Thymus (tissue), 11 donors: ENCODE measurements around the gene LRWD1. TPM values are rescaled to one million over a fixed set of nuclear protein-coding genes. Genes with fewer than 3 reads are reported as not detected.
"Not testable (repeated sequence)": the region's sequence is repeated elsewhere in the genome, so short reads cannot be mapped to it uniquely, and the experiment has no call there.

Experiments
- DNase-seq, 9 donors: peaks; one replicate each; pipeline ENCODE4 v3.0.0-alpha.2; 2013; ENCODE audit warnings: low spot score in 9 of 9, low read depth in 6 of 9, missing footprints in 1 of 9
- H3K27ac ChIP-seq, 2 donors: one replicate each; pipeline ENCODE4 v1.5.1; 2013; ENCODE audit warnings: control low read depth in 1 of 2, low read depth in 1 of 2, low read length in 1 of 2, mild to moderate bottlenecking in 1 of 2, moderate library complexity in 1 of 2
- H3K27me3 ChIP-seq, 2 donors: one replicate each; pipeline ENCODE4 v1.5.1; 2013; ENCODE audit warnings: low read length in 1 of 2; ENCODE audit not compliant: control insufficient read depth in 2 of 2, insufficient read depth in 1 of 2
- H3K36me3 ChIP-seq, 2 donors: one replicate each; pipeline ENCODE4 v1.5.1; 2013; ENCODE audit warnings: low read length in 1 of 2, mild to moderate bottlenecking in 1 of 2, moderate library complexity in 1 of 2; ENCODE audit not compliant: control insufficient read depth in 2 of 2, insufficient read depth in 2 of 2
- H3K4me1 ChIP-seq, 2 donors: one replicate each; pipeline ENCODE4 v1.5.1; 2013; ENCODE audit warnings: low read length in 2 of 2; ENCODE audit not compliant: control insufficient read depth in 2 of 2, insufficient read depth in 2 of 2
- H3K4me3 ChIP-seq, 2 donors: one replicate each; pipeline ENCODE4 v1.5.1; 2013; ENCODE audit warnings: low read length in 2 of 2, control low read depth in 1 of 2, mild to moderate bottlenecking in 1 of 2
- H3K9me3 ChIP-seq, 2 donors: one replicate each; pipeline ENCODE4 v1.5.1; 2013; ENCODE audit warnings: low read length in 1 of 2, mild to moderate bottlenecking in 1 of 2; ENCODE audit not compliant: control insufficient read depth in 2 of 2, insufficient read depth in 1 of 2
- WGBS: extraction: QIAGEN DNeasy Blood & Tissue Kit; methylation state at CpG from one replicate; pipeline ENCODE4 v1.1.7; 2013; 5-methylcytosine and 5-hydroxymethylcytosine counted together
- polyA plus RNA-seq: library from polyadenylated mRNA; stranded (reverse); fragments of 200-250 nt; gene quantifications from one replicate; pipeline ENCODE4 v1.2.3, GENCODE V29; 2013
- total RNA-seq: library from RNA; stranded (reverse); fragments of 120-200 nt; gene quantifications from one replicate; pipeline ENCODE4 v1.2.4, GENCODE V29; 2013
- donor health status: healthy.

Gene LRWD1
- total and polyA plus RNA-seq, 2 donors: 16.2 to 19.9 TPM

DNA sequence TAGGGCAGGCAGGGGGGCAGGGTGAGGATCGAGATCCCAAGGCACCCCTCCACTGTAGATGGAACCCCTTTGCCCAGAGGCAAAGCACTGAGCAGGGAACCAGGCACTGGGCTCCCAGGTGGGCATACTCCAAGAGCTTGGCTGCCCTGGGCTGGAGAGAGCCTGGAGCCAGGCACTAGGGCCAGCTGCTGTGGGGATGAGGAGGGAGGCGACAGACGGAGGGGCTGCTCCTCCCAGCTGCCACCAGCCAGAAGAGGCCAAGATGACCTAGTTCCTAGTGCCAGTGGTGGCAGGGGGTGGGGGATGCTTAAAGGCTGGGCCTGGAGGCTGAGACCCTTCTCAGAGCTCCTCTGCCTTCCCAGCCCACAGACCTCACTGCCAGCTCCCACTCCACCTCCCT, 51.1 kb downstream of the LRWD1 start:
- H3K27ac ChIP-seq, H3K36me3 ChIP-seq, H3K9me3 ChIP-seq, H3K4me3 ChIP-seq, H3K27me3 ChIP-seq, H3K4me1 ChIP-seq, DNase-seq: not testable (repeated sequence)
- no CpG with 5 or more reads among the region's 3 CpGs for WGBS

DNA sequence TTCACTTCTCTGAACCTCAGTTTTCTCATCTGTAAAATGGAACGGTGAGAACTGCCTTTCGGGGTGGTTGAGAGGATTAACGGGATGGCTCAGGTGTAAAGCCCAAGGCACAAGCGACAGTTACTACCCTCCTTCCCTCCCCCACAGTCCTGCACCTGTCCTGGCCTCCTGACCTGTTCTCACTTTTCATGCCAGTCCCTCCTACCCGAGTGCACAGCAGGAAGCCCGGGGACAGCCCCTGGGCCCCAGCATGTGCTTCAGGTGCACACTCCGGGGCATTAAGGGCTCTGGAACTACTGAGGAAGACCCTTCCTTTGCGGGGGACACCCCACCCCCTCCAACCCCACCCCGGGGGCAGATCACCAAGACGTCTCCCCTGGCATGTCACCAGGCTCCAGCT, 52.2 kb downstream of the LRWD1 start:
- H3K27ac ChIP-seq, H3K27me3 ChIP-seq, H3K4me1 ChIP-seq, DNase-seq, H3K36me3 ChIP-seq, H3K9me3 ChIP-seq, H3K4me3 ChIP-seq: not testable (repeated sequence)
- no CpG with 5 or more reads among the region's 10 CpGs for WGBS

DNA sequence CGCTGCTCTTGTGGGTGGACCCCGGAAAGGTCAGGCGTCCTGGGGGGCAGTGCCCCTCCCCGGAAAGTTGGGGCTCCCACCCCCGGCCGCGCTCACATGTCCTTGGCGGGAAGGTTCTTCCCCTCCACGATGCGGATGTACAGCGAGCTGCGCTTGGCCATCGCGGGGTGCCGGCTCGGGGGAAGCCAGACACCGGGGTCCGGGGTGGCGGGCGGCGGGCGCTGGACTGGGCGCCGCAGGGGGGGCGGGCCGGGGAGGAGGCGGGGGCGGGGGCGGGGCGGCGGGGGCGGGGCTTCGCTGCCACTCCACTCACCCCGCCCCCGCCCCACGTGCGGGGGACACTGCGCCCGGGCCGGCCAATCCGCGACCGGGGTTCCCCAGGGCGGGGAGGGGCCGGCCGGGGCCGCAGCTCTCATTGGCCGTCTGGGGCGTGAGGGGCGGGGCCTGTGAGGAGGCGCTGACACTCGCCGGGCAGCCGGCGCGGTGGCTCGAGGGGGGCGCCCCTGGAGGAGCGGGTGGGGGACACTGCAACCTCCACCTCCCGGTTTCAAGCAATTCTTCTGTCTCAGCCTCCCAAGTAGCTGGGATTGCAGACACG, 52.9 kb downstream of the LRWD1 start, which contains the start of gene RASA4B:
TSS of gene RASA4B (minus strand) at position 228 of the 598 bp plus-strand sequence. CDS start at position 161, 67 bp downstream.
- H3K27me3 ChIP-seq, H3K27ac ChIP-seq, DNase-seq, H3K9me3 ChIP-seq, H3K36me3 ChIP-seq, H3K4me3 ChIP-seq, H3K4me1 ChIP-seq: not testable (repeated sequence)
- under 1% methylated on average over 13 of the region's 61 CpGs for WGBS

DNA sequence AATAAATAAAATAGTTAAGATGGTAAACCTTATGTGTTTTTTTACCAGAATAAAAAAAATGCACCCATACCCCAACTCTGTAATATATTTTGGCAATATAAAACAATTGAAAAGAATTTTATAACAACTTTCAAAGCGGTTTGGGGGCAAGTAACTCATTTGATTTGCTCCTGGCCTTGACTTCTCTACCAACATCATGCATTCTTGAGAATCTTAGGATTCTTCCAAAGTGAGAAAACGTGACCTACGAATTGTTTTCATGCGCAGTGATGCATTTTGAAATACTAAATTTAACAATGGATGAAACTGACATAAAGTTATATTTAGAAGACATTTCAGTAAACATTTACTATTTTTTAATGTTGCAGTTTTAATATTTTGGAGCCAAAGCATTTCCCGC, 56.0 kb downstream of the LRWD1 start:
- DNase-seq, H3K4me1 ChIP-seq, H3K27me3 ChIP-seq, H3K9me3 ChIP-seq, H3K36me3 ChIP-seq, H3K4me3 ChIP-seq, H3K27ac ChIP-seq: not testable (repeated sequence)
- 99% methylated on average over 4 of the region's 5 CpGs for WGBS

Other genes with a start within 250 kb of the LRWD1 start
- gene SH2B2, start 178.1 kb upstream of the LRWD1 start, total RNA-seq: 0.76 TPM
- gene SH2B2, start 178.1 kb upstream of the LRWD1 start, polyA plus RNA-seq: 3.9 TPM
- gene SPDYE6, start 108.5 kb upstream of the LRWD1 start, total RNA-seq: not detected
- gene SPDYE6, start 108.5 kb upstream of the LRWD1 start, polyA plus RNA-seq: 0.16 TPM
- gene PRKRIP1, start 68.6 kb upstream of the LRWD1 start, total RNA-seq: 19.4 TPM
- gene PRKRIP1, start 68.6 kb upstream of the LRWD1 start, polyA plus RNA-seq: 54.4 TPM
- 13.6 TPM for gene ORAI2, start 31.4 kb upstream of the LRWD1 start, total RNA-seq
- gene ORAI2, start 31.4 kb upstream of the LRWD1 start, polyA plus RNA-seq: 11.6 TPM
- gene ALKBH4, start 121 bp upstream of the LRWD1 start, total RNA-seq: 10.0 TPM
- gene ALKBH4, start 121 bp upstream of the LRWD1 start, polyA plus RNA-seq: 11.4 TPM
- gene POLR2J, start 13.9 kb downstream of the LRWD1 start, total RNA-seq: 76.0 TPM
- 67.1 TPM for gene POLR2J, start 13.9 kb downstream of the LRWD1 start, polyA plus RNA-seq
- 7.2 TPM for gene RASA4B, start 52.8 kb downstream of the LRWD1 start, total RNA-seq
- gene RASA4B, start 52.8 kb downstream of the LRWD1 start, polyA plus RNA-seq: 14.7 TPM
- gene UPK3BL2, start 78.7 kb downstream of the LRWD1 start, total RNA-seq: 2.8 TPM
- gene UPK3BL2, start 78.7 kb downstream of the LRWD1 start, polyA plus RNA-seq: 28.2 TPM
- gene SPDYE2, start 86.2 kb downstream of the LRWD1 start, total RNA-seq: 0.05 TPM
- gene SPDYE2, start 86.2 kb downstream of the LRWD1 start, polyA plus RNA-seq: 0.05 TPM
- gene POLR2J3, start 107.6 kb downstream of the LRWD1 start, total RNA-seq: 26.3 TPM
- gene POLR2J3, start 107.6 kb downstream of the LRWD1 start, polyA plus RNA-seq: 75.2 TPM
- 13.6 TPM for gene RASA4, start 151.8 kb downstream of the LRWD1 start, total RNA-seq
- 42.3 TPM for gene RASA4, start 151.8 kb downstream of the LRWD1 start, polyA plus RNA-seq
- gene UPK3BL1, start 177.8 kb downstream of the LRWD1 start, total RNA-seq: 11.5 TPM
- gene UPK3BL1, start 177.8 kb downstream of the LRWD1 start, polyA plus RNA-seq: 256 TPM
- not detected for gene SPDYE2B, start 185.3 kb downstream of the LRWD1 start, total RNA-seq
- gene SPDYE2B, start 185.3 kb downstream of the LRWD1 start, polyA plus RNA-seq: 0.02 TPM
- 1.3 TPM for gene POLR2J2, start 206.7 kb downstream of the LRWD1 start, total RNA-seq
- gene POLR2J2, start 206.7 kb downstream of the LRWD1 start, polyA plus RNA-seq: 4.8 TPM